ENCODE data around the gene IER5L.

Gene IER5L

GRCh38 chr9:129146441-129146941 lies 31.6 kb downstream of the IER5L start:
- H4K20me1 ChIP-seq (ENCODE audit: insufficient read depth, low read length): no peaks in the 10 kb centered on the region; the same call in 1 of the 2 replicates
- H3K4me2 ChIP-seq (ENCODE audit: insufficient read depth, low read length): no peak overlapping the region
- no peak overlapping the region for H2AFZ ChIP-seq (ENCODE audit: low read depth, low read length)
- H3K4me1 ChIP-seq (ENCODE audit: insufficient read depth, low read length): peaks cover 13% of the 10 kb centered on the region
- H3K4me3 ChIP-seq (ENCODE audit: low read depth in 1 of 2, low read length in 2 of 2): no peak overlapping the region
- peaks cover 59% of the 10 kb centered on the region for H3K36me3 ChIP-seq (ENCODE audit: insufficient read depth, low read length)
- H3K9ac ChIP-seq (ENCODE audit: low read depth, low read length): no peak overlapping the region
- no peaks in the 10 kb centered on the region for H3K9me3 ChIP-seq (ENCODE audit: insufficient read depth, low read length, severe bottlenecking)
- ATAC-seq (ENCODE audit: insufficient read depth, low read depth) (no peak), DNase-seq (no peak)
- H3K79me2 ChIP-seq (ENCODE audit: insufficient read depth, low read length): peaks cover 2% of the 10 kb centered on the region
- TF ChIP-seq EZH2 (IDR thresholded peaks at IDR 0.05; ENCODE audit: borderline replicate concordance, low read depth, low read length, severe bottlenecking): no peak
- TF ChIP-seq, protein P1, sequence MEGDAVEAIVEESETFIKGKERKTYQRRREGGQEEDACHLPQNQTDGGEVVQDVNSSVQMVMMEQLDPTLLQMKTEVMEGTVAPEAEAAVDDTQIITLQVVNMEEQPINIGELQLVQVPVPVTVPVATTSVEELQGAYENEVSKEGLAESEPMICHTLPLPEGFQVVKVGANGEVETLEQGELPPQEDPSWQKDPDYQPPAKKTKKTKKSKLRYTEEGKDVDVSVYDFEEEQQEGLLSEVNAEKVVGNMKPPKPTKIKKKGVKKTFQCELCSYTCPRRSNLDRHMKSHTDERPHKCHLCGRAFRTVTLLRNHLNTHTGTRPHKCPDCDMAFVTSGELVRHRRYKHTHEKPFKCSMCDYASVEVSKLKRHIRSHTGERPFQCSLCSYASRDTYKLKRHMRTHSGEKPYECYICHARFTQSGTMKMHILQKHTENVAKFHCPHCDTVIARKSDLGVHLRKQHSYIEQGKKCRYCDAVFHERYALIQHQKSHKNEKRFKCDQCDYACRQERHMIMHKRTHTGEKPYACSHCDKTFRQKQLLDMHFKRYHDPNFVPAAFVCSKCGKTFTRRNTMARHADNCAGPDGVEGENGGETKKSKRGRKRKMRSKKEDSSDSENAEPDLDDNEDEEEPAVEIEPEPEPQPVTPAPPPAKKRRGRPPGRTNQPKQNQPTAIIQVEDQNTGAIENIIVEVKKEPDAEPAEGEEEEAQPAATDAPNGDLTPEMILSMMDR (IDR thresholded peaks at IDR 0.05; ENCODE audit: borderline replicate concordance, extremely low read depth, low read length, poor library complexity, severe bottlenecking): no peak
- no peaks in the 10 kb centered on the region for H3K27me3 ChIP-seq (ENCODE audit: insufficient read depth, low read length, poor library complexity)
- 0 out of 2 replicates have a peak overlapping the region, but pooled peaks have one; percentile 1 for H3K27ac ChIP-seq (ENCODE audit: low read length)

DNA sequence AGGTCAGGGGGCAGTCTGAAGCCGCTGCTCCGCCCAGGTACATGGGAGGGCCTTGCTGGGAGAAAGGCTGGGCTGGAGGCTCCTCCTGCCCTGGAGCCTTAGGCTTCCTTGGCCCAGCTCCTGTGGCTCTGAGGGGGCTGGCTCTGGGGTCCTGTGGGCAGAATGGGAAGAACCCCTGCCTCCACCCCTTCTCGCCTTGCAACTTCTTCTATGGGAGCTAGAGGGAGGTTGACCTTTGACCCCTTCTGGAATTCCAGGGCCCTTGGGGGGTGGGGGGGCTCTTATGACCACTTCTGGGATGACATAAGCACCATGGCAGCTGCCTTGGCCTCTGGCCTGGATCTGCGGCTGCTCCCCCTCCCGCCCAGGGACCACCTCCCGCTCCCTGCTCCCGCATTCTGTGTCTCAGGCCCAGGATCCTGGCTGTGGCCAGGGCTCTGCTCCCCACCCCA lies 32.2 kb downstream of the IER5L start:
- Histone ChIP-seq H3K4me3 (ENCODE audit: low read depth in 1 of 2, low read length in 2 of 2) (no peak overlapping the region), H3K27me3 (ENCODE audit: insufficient read depth, low read length, poor library complexity) (no peaks in the 10 kb centered on the region), H3K79me2 (ENCODE audit: insufficient read depth, low read length) (peaks cover 8% of the 10 kb centered on the region), H4K20me1 (ENCODE audit: insufficient read depth, low read length) (no peaks in the 10 kb centered on the region; the same call in 1 of the 2 replicates), H2AFZ (ENCODE audit: low read depth, low read length) (no peak overlapping the region), H3K27ac (ENCODE audit: low read length) (no peak overlapping the region), H3K4me2 (ENCODE audit: insufficient read depth, low read length) (no peak overlapping the region), H3K9me3 (ENCODE audit: insufficient read depth, low read length, severe bottlenecking) (no peaks in the 10 kb centered on the region), H3K9ac (ENCODE audit: low read depth, low read length) (no peak overlapping the region), H3K36me3 (ENCODE audit: insufficient read depth, low read length) (peaks cover 62% of the 10 kb centered on the region), H3K4me1 (ENCODE audit: insufficient read depth, low read length) (peaks cover 20% of the 10 kb centered on the region)
- no peak for DNase-seq
- no peak for ATAC-seq (ENCODE audit: insufficient read depth, low read depth)
- TF ChIP-seq EZH2 (IDR thresholded peaks at IDR 0.05; ENCODE audit: borderline replicate concordance, low read depth, low read length, severe bottlenecking): no peak
- TF ChIP-seq, protein P1 (IDR thresholded peaks at IDR 0.05; ENCODE audit: borderline replicate concordance, extremely low read depth, low read length, poor library complexity, severe bottlenecking): no peak

DNA sequence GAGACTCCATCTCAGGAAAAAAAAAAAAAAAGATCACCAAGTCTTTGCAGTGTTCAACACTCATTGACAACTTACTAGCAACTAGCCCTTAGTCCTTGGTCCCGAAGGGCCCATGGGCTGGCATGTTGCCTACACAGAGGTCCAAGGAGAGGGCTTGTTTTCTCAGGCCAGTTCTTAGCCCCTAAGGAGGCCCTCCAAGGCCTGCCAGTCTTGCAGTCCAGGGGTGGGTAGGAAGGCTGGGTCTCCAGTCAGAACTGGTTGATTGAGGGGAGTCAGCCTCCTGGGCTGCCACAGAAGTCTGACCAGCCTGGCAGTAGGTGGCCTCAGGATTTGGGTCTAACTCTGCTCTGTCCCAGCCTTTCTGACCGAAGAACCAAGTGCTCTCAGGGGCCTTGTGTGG lies 32.7 kb downstream of the IER5L start:
- Histone ChIP-seq H3K36me3 (ENCODE audit: insufficient read depth, low read length) (peaks cover 62% of the 10 kb centered on the region), H3K79me2 (ENCODE audit: insufficient read depth, low read length) (peaks cover 9% of the 10 kb centered on the region), H3K4me3 (ENCODE audit: low read depth in 1 of 2, low read length in 2 of 2) (no peak overlapping the region), H4K20me1 (ENCODE audit: insufficient read depth, low read length) (no peaks in the 10 kb centered on the region; the same call in 1 of the 2 replicates), H3K4me2 (ENCODE audit: insufficient read depth, low read length) (no peak overlapping the region), H3K9me3 (ENCODE audit: insufficient read depth, low read length, severe bottlenecking) (no peaks in the 10 kb centered on the region), H3K4me1 (ENCODE audit: insufficient read depth, low read length) (peaks cover 25% of the 10 kb centered on the region), H3K27ac (ENCODE audit: low read length) (no peak overlapping the region), H2AFZ (ENCODE audit: low read depth, low read length) (no peak overlapping the region), H3K9ac (ENCODE audit: low read depth, low read length) (no peak overlapping the region), H3K27me3 (ENCODE audit: insufficient read depth, low read length, poor library complexity) (no peaks in the 10 kb centered on the region)
- DNase-seq (no peak), ATAC-seq (ENCODE audit: insufficient read depth, low read depth) (no peak)
- TF ChIP-seq EZH2 (IDR thresholded peaks at IDR 0.05; ENCODE audit: borderline replicate concordance, low read depth, low read length, severe bottlenecking): no peak
- TF ChIP-seq, protein P1 (IDR thresholded peaks at IDR 0.05; ENCODE audit: borderline replicate concordance, extremely low read depth, low read length, poor library complexity, severe bottlenecking): no peak

All from DND-41 (cell line).